ENCODE data around the gene PAQR9.

GRCh38 chr3:142940000-142940399 is 23.5 kb downstream of the PAQR9 start:
- TF ChIP-seq CTCF (IDR thresholded peaks at IDR 0.05): no peak
- TF ChIP-seq POLR2A (IDR thresholded peaks at IDR 0.05): no peak

Measured in breast epithelium (tissue), 3 donors.